Measurements from ENCODE around the gene SDK1.
"Not testable (repeated sequence)": the region's sequence is repeated elsewhere in the genome, so short reads cannot be mapped to it uniquely, and the experiment has no call there.

The SDK1 gene

GRCh38 chr7:4225361-4225771, 924.3 kb downstream of the SDK1 start:
- DNase-seq (ENCODE audit: low read depth in 3 of 3), result no peak

DNA sequence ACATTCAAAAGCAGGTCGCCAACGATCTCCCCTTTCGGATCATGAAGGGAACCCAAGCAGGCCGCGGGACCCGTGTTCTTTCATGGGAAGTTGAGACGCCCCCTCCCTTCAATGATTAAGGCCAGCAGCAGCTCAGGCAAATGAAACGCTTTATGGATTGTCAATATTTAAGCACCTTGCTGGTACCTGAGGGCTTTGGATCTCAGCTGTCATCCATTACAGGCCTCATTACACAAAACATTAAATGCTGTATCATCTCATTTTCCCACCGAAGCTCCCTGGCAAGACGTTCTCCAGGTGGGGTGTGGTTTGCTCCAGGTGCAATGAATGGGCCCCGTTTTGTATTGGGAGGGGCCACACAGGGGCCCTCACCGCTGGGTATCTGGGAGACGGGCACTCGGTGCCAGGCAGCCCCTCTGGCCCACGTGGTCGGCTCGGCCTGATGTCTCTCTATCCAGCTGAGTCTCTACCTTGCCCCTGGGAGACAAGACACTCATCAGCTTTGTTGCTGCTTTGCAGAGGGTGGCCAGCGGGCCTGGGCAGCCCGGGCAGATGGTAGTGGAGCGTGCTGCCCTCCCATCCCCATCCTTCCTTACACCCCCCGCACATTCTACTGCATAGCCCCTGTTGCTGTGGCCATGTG, 925.0 kb downstream of the SDK1 start:
- no peak for DNase-seq (ENCODE audit: low read depth in 3 of 3)

GRCh38 chr7:4226524-4226882, 925.5 kb downstream of the SDK1 start:
- no peak for DNase-seq (ENCODE audit: low read depth in 3 of 3)

DNA sequence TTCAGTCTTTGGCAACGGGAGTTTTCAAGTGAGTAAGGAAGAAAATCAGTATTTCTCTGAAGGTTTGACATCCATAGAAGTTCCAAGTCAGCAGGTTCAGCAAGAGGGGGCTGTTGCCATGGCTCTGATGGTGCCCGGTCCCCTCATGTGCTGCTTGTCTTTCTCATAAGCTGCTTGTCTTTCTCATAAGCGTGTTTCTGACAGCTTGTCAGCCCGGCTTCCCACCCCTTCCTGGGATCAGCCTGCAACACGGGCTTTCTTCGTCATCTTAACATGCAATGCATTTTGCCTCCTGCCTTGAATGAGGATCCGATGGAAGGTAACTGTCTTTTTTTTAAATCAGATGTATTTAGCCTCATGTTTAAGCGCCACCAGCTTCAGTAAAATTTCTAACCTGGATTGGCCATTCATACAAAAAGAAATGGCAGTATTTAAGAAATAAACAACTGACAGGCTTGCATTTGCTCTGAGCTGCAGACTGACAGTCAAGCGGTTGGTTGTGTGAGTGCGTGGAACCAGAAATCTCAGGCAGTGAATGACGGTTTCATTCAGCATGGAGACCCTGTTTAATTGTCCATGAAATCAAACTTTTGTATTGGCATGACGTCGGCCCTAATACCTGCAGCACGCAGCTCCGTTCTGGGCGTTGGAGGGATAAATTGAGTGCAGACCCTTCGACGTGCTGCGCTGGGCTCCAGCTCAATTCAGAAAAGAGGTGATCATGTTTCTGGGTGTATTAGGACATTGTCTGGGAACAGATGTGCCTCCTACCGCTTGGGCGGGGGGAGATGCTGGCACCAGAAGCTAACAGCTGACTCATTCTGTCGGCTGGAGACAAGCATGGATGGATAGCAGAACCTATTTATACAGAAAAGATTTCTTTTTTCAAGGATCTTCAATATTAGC, 926.3 kb downstream of the SDK1 start:
- DNase-seq (ENCODE audit: low read depth in 3 of 3), result no peak

- no peak for DNase-seq (ENCODE audit: low read depth in 3 of 3)
Observed at GRCh38 chr7:4230352-4230751, 929.3 kb downstream of the SDK1 start.

- no peak for DNase-seq (ENCODE audit: low read depth in 3 of 3)
Observed at GRCh38 chr7:4233146-4233545, 932.1 kb downstream of the SDK1 start.

DNA sequence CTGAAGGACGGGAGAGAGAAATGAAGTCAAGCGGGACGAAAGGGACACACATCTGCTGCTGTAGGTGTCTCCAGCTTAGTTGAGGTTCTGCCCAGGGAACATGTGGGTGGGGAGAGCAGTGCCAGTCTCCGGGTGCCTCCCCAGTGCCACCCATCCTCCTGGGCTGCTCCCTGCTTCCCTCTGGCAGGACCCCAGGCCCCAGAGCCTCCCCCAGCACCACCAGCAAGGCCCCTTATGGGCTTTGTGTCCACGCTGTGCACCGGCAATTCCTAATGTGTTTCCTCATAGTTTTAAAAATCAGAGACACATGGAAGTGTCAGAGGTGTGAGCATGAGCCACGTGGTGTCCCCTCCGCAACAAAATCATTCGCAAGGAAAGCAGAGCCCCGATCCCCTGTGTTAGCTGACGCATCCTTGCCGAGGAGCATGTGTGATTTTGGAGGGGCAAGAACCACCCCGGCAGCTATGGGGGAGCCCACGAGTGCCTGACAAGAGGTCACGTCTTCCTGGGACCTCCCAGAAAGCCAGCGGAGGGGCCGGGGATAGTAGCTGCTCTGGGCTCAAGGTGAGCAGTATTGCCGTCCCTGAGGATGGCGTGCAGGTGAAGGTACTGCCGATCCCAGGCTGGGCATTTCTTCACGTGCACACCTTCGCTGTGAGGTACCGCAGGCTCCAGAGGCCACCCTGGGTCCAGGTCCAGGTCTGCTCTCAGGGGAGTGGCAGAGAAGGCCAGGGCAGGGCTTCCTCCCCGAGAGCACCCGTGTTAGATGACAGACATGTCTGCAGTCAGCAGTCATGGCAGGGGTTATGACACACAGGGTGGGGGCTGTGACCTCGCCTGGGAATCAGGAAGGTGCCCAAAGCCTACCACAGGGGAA, 932.8 kb downstream of the SDK1 start:
- no peak for DNase-seq (ENCODE audit: low read depth in 3 of 3)

- DNase-seq (ENCODE audit: low read depth in 3 of 3), result no peak
Observed at GRCh38 chr7:4234498-4234855, 933.4 kb downstream of the SDK1 start.

DNA sequence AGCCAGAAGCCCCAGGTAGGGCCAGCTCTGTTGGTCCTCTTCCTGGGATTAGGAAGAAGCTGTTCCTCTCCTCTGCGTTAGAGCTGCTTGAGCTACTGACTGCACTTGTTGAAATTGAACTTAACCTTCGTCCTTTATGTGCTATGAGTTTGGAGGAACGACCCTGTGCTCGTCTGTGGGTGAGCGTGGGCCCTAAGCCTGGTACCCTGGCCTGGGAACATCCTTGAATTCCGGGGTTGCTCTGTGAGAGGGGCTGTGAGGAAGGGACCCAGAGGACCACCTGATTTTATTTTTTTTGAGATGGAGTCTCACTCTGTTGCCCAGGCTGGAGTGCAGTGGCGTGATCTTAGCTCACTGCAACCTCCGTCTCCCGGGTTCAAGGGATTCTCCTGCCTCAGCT, 933.8 kb downstream of the SDK1 start:
- no peak for DNase-seq (ENCODE audit: low read depth in 3 of 3)

DNA sequence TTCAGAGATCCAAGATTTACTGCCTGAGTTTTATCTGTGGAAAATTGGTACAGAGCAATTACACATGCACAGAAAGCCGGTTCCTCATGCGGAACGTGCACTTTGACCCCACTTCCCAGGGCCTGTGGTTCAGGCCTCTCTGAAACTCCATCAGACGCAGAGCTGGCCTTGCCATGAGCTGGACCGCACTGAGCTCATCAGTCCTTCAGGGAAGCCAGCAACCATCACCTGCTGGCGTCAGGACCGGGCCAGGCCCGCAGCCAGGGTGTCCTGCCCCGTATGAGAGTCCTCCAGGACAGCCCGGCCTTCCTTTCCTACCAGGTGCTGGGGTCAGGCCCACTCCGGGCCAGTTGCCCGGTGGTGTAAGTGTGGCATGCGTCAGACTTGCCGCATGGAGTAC, 934.5 kb downstream of the SDK1 start:
- no peak for DNase-seq (ENCODE audit: low read depth in 3 of 3)

DNA sequence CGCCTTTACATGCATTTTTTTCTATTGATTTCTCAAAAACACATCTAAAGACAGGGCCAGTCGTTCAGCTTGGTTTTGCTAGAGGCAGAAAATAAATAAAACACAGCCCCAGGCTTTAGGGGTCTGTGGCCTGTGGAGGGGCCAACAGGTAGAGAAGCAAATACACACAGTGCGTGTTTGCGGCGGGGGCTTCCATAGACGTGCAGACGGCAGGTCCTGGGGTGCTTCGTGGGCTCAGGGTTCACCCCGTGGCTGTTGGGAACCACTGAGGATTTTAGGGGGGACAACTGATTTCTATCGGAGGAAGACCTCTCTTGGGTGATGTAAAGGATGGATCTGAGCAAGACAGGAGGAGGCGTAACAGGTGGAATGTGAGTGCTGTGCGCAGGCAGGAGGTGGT, 935.3 kb downstream of the SDK1 start:
- DNase-seq (ENCODE audit: low read depth in 3 of 3), result no peak

DNA sequence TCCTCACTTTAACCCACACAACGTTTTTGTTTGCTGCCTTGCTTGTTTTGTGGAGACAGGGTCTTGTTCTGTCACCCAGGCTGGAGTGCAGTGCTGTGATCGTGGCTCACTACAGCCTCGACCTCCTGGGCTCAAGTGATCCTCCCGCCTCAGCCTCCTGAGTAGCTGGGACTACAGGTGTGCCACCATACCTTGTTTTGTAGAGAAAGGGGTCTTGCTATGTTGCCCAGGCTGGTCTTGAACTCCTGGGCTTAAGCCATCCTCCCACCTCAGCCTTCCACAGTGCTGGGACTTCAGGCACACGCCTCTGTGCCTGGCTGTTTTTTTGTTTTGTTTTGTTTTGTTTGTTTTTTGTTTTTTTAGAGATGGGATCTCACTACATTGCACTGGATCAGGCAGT, 935.8 kb downstream of the SDK1 start:
- DNase-seq (ENCODE audit: low read depth in 3 of 3), result not testable (repeated sequence)

DNA sequence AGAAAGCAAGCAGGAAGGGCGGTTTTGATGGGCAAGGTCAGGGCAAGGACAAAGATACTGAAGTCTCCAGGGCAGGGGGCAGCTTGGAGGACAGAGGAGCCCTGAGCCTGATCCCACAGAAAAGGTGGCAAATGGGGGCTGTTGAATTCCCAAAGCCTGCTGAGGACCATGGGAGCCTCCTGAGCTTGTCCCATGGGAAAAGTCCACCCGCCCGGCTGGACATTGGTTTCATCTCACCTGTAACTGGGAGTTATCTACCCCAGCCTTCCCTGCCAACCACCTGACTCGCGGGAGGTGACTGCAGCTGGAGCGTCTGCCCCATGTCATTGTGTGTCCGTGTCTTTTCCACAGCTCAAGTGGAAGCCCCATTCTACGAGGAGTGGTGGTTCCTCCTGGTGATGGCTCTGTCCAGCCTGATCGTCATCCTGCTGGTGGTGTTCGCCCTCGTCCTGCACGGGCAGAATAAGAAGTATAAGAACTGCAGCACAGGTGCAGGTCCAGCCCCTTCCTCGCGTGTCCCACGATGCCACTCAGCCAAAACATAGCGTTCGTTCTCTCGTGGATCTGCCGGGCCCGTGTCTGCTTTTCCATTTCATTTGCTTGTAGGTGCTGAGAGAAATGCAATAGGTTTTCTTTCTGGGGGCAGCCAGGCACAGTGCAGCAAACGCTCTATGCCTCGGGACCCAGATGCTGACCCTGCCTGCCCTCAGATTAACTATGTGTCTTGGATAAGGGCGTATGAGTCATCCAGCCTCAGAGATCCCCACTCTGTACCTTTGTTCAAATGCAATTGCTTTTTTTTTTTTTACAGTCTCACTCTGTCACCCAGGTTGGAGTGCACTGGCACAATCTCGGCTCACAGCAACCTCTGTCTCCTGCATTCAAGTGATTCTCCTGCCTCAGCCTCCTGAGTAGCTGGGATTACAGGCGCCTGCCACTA, 936.5 kb downstream of the SDK1 start:
- no peak for DNase-seq (ENCODE audit: low read depth in 3 of 3)

GRCh38 chr7:4238861-4239260, 937.8 kb downstream of the SDK1 start:
- DNase-seq (ENCODE audit: low read depth in 3 of 3), result no peak

GRCh38 chr7:4240042-4240441, 939.0 kb downstream of the SDK1 start:
- DNase-seq (ENCODE audit: low read depth in 3 of 3), result no peak

DNA sequence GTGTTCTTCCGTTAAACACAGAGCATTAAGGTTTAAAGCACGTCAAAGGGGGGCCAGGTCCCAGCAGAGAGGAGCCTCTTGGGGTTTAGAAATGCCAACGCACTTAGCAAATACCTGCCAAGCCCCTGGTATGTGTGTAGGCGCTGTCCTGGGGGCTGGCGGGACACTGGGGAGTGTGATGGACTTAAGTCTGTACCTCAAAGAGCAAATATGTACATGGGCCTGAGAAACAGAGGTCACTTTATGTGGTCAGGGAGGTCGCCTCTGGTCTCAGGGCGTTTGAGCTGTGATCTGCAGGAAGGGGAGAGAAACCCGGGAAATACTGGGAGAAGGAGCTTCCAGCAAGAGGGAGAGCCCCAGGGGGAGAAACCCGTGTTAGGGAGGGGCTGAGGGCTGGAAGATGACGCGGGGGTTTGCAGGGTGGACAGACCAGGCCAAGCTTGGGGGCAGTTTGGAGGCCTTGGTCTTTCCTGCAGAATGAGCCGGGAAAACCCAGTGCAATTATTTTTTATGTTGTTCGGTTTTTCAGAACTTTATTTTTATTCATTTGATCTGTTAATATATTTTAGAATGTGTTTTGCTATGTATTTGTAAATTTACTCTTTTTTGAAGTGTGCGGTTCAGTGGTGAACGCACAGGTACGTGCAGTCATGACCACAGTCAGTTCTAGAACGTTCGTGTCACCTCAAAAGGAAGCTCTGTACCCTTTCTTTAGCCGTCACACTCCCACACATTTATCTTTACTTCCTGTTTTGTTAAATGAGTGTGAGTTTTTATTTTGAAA, 939.7 kb downstream of the SDK1 start:
- no peak for DNase-seq (ENCODE audit: low read depth in 3 of 3)

- no peak for DNase-seq (ENCODE audit: low read depth in 3 of 3)
Observed at GRCh38 chr7:4241304-4241612, 940.2 kb downstream of the SDK1 start.

- no peak for DNase-seq (ENCODE audit: low read depth in 3 of 3)
Observed at GRCh38 chr7:4241791-4242190, 940.7 kb downstream of the SDK1 start.

DNA sequence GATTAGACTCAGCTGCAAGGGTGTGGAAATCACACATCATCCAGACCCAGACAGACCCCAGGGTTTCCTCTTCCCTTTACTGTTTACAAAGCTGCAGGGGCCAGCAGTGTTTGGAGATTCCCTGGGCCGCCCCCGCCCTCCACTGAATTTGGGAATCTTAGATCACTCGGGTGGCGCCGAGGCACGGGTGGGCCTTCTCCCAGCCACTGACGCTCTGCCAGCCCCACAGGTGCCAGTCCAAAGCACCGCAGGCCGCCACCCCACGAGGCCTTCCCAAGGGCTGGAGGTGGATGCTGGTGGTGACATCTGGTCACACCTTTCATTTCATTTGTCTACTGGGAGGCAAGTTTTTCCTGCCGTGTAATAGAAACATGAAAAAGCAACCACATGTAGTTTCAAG, 941.7 kb downstream of the SDK1 start:
- no peak for DNase-seq (ENCODE audit: low read depth in 3 of 3)

DNA sequence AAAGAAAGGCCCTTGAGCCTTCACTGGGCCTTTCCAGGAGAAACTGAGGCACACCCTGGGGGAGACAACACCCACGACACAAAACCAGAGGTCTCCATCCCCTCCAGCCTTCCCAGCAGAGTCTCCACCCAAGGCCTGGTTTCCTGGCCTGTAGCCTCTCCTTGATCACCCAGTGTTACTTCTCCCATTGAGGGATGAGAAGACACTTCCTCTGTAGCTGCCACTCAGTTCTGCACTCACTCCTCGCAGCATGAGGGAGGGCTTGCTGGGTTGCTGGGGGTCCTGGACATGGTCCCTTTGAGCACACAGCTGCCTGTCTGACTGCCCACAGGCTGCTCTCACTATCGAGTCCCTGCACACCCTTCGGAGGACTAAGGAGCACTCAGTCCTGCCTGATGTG, 943.0 kb downstream of the SDK1 start:
- DNase-seq (ENCODE audit: low read depth in 3 of 3), result no peak

GRCh38 chr7:4244635-4245034, 943.6 kb downstream of the SDK1 start:
- DNase-seq (ENCODE audit: low read depth in 3 of 3), result no peak
